A172 (cell line): ENCODE measurements around the gene ZYX. TPM values are rescaled to one million over a fixed set of nuclear protein-coding genes. Genes with fewer than 3 reads are reported as not detected.
"Not testable (repeated sequence)": the region's sequence is repeated elsewhere in the genome, so short reads cannot be mapped to it uniquely, and the experiment has no call there.

ENCODE experiments used
- DNase-seq: peaks from one replicate; pipeline ENCODE4 v3.0.0-alpha.2; 2015; ENCODE audit warnings: low spot score
- total RNA-seq: library from RNA; depleted of rRNA; stranded (reverse); fragments of >200 nt; shearing (Covaris generic); gene quantifications from 2 replicates; pipeline ENCODE4 v1.2.3, GENCODE V29; 2014

ZYX gene
- total RNA-seq, 1 experiment from 2014 or later: 57.0 TPM

GRCh38 chr7:143384661-143385631 lies 3.8 kb downstream of the ZYX start:
- DNase-seq: no peak

GRCh38 chr7:143385891-143386781 lies 5.0 kb downstream of the ZYX start:
- no peak for DNase-seq

DNA sequence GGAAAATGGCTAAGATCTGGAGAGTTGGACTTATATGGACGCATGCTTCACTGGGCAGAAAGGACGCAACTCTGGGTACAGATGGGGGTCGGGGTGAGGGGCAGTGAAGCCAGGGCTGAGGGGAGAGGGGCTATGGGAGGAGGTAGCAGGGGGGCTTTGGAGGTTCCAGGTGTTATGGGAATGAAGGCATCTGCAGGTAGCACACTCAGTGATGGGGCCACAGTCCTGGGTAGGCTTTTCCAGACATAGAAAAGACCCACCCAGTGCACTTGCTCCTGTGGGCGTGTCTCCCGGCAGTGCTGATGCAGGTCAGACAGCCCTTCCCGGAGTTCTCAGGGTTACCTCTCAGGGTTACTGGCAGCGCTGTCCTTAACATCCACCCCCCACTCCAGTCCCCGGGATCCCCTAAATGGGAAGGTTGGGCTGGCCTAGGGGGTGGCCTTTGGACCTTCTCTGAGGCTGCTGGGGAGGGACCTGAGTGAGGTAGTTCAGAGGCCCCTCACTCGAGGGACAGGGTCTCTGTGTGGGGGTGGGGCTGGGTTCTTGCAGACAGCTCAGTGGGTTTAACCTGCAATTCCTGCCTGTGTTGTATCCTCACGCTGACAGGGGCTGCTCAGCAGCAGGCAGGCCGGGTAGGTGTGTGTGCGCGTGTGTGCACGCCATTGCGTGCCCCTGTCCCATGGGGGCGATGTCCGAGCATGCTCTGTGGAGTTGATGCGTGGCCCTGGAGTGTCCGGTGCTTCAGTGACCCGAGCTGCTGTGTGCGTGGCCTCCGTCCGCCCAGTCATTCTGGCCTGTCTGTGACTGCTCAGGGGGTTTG lies 6.2 kb downstream of the ZYX start:
- DNase-seq: no peak

DNA sequence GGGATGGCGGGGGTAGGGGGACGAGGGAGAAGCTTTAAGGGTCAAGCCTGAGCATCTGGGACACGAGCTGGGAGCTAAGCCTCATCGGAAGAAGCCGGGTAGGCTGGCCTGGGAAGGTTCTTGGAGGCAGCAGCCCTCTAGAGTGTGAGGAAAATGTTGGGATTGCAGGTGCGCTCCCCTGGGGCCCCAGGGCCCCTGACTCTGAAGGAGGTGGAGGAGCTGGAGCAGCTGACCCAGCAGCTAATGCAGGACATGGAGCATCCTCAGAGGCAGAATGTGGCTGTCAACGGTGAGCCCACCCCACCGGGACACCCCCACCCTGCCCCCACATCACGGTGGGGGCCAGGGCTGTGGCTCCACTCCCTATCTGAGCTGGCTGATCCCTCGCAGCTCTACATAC lies 6.9 kb downstream of the ZYX start:
- DNase-seq: no peak

DNA sequence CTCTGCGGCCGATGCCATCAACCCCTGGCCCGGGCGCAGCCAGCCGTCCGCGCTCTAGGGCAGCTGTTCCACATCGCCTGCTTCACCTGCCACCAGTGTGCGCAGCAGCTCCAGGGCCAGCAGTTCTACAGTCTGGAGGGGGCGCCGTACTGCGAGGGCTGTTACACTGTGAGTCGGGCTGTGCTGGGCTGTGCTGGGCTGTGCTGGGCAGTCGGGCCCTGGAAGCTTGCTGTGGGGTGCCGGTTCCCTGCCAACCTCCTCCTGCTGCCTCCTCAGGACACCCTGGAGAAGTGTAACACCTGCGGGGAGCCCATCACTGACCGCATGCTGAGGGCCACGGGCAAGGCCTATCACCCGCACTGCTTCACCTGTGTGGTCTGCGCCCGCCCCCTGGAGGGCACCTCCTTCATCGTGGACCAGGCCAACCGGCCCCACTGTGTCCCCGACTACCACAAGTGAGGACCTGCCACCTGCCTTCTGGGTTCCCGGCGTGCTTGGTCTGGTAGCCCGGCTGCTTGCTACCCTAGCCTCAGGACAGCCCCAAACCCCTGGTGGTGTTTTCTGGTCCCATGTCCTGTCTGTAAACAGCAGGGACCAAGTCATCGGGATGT lies 7.5 kb downstream of the ZYX start:
- DNase-seq: no peak

DNA sequence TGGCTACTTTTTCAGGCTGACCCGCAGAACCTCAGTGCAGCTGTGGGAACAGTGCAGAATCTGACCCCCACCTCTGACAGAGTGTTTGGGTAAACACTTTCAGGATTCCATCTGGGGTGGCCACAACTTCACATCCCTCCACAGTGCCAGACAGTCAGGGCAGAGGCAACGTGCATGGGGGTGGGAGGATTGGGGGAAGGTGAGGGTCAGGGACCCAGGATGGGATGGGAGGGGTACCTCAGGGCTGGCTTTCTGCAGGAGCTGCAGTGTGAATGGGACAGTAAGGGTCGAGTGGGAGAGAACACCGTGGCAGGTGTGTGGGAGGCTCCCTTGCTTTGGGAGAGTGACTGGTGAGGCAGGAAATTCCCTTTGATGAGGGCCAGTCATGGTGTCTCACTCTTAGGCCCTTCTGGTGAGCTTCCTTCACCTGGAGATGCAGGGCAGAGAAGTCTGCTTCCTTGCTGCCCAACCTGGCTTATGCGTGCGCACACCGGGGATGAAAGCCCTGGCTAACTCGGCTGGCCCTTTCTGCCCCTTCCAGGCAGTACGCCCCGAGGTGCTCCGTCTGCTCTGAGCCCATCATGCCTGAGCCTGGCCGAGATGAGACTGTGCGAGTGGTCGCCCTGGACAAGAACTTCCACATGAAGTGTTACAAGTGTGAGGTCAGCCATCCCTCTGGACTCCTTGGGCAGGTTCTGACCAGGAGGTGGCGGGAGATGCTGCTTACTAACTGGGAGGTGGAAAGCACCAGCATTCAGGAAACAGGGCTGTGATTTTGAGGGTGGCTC lies 8.4 kb downstream of the ZYX start:
- DNase-seq: no peak

- no peak for DNase-seq
Observed at GRCh38 chr7:143390104-143390772, 9.1 kb downstream of the ZYX start.

DNA sequence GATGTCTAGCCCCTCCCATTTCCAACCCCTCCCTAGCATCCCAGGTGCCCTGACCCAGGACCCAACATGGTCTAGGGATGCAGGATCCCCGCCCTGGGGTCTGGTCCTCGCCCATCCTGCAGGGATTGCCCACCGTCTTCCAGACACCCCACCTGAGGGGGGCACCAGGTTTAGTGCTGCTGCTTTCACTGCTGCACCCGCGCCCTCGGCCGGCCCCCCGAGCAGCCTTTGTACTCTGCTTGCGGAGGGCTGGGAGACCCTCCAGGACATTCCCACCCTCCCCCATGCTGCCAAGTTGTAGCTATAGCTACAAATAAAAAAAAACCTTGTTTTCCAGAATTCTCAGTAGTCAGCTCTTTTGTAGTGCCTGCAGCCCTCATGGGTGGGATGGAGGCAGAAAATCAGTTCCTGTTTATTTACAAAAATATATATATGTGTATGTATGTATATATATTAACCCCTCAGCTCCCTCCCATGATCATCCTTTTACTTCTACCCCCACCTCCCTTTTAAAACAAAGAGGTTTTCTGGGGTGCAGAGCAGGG lies 9.7 kb downstream of the ZYX start:
- DNase-seq: no peak

- peak; percentile 54 for DNase-seq
Observed at GRCh38 chr7:143391462-143392404, 10.6 kb downstream of the ZYX start.

- not testable (repeated sequence) for DNase-seq
Observed at GRCh38 chr7:143392427-143392826, 11.3 kb downstream of the ZYX start.

DNA sequence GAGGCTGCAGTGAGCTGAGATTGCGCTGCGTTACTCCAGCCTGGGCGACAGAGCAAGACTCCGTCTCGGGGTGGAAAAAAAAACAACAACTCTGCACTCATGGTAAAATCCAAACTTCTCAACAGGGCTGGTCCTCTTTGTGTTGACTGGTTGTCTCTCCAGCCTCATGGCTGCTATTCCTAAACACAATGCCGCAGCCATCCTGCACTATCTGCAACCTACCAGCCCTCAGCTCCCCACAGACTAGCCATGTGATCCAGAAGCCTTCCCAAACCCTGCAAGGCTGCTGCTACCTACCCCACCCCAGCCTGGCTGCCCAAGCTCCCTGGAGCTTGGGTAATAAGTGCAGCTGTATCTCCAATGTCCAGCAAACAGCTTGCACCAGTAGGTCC lies 11.7 kb downstream of the ZYX start:
- no peak for DNase-seq

DNA sequence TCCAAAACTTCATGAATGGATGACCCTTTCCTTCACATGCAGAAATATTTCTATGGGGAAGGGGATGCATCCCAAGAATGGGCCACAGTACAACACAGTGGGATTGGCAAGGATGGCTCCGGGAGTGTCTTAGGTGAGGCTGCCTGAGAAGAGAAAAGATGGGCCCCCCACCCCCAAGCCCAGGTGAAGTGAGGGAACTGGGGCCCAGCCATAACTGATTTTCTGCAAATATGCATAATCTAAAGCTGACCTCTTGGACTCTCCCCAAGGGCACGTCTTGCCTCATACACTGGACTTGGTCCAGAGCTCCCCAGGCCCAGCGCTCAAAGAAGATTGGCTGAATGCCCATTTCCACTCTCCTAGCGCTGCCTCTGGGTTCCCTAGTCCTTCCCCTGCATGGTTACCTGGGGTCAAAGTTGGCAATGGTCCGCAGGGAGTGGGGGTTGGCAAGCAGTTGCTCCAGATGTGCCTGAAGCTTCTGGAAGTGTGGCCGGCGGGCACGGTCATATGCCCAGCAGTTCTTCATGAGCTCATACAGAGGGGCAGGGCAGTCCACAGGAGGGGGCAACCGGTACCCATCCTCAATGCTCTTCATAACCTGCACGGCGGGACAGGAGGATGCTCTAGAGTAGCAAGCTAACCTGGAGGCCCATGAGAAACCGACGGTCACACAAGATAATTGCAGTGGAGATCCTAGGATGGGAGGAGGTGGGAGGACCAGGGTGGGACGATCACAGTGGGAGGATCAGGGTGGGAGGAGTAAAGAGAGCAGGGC lies 12.3 kb downstream of the ZYX start:
- DNase-seq: no peak

DNA sequence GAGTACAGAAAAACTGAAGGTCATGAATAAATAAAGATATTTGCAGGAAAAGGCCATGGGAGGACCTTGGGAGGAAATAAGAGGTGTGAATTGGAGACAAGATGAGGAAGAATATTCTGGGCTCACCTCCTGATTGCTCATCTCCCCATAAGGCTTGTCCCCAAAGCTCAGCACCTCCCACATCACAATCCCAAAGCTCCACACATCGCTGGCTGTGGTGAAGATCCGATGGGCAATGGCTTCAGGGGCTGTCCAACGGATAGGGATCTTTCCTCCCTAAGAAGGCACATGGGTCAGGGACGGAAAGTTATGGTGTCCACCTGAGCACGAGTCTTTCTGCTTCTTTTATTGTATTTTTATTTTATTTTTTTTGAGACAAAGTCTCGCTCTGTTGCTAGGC lies 12.9 kb downstream of the ZYX start:
- no peak for DNase-seq

GRCh38 chr7:143394777-143395176 lies 13.6 kb downstream of the ZYX start:
- no peak for DNase-seq

DNA sequence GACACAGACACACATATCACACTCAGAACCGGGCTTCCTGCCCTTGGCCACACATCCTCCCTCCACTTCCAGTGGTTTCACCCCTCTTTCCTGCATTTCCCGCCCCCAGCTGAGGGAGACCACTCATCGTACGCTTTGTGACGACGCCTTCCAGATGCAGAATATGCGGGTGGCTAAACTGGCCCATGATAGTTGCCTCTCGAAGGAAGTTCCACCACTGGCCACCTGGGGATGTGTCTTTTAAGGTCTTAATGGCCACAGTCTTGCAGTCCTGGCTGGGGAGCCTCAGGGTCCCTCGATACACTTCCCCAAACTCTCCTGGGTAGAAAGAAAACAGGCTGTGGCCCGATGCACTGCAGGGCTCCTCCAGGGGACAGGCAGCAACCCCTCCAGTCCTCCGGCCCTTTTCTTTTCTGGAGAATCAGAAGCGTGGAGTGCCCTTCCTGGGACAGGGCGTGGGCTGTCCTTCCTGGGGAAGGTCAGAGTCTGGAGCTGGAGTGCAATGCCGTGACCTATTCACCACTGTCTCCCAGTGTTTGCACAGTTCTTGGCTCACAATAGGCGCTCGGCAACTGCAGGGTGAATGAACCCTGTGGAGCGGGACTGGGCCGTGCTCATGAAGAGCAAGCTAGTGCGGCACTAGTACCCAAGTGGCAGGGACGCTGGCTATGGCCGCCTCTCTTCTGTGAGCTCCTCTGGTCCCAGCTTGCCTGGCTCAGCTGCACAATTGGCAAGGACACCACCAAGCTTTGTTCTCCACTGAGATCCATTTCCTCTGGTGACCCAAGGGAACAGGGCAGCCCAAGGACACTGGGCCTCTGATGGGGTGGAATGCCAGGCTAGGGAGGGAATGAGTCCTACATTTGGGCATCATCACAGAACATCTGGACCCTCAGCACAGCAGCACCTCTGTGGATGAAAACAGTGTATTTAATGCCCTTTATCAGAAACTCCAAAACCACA lies 14.3 kb downstream of the ZYX start:
- no peak for DNase-seq

DNA sequence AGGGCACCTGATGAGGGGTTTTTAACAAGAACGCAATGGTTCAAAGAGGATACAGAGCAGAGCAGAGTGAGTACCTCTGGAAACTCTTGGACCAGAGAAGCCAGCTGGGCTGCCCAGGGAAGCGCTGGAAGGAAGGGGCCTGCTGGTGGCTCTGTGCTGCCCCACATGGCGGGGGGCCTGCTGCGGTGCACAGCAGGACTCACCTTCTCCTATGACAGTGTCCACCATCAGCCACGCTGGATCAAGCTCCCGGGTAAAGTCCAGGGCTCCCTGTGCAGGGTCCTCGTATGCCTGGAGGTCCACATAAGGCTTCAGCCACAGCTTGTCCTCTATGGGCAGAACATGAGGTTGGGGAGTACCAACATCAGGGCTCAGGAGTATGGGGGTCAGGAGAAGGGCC lies 15.0 kb downstream of the ZYX start:
- DNase-seq: no peak
